ENCODE results near the gene CEP63. TPM values are rescaled to one million over a fixed set of nuclear protein-coding genes. Genes with fewer than 3 reads are reported as not detected.
A peak's percentile ranks its signal among the peaks of the same experiment; 100 is the strongest.

CEP63 gene
- total RNA-seq, 1 experiment from 2014 or later = 19.1 TPM

GRCh38 chr3:134441821-134442220 is 44.0 kb upstream of the CEP63 start:
- Histone ChIP-seq H3K27ac (ENCODE audit: low read depth, low read length) (no peak overlapping the region), H3K9me3 (ENCODE audit: control insufficient read depth in 1 of 2, insufficient read depth in 1 of 2, low read depth in 1 of 2, low read length in 2 of 2) (no peaks in the 10 kb centered on the region), H4K20me1 (ENCODE audit: insufficient read depth) (no peaks in the 10 kb centered on the region), H3K27me3 (ENCODE audit: insufficient read depth, low read length) (no peaks in the 10 kb centered on the region), H3K79me2 (ENCODE audit: insufficient read depth, low read length) (no peaks in the 10 kb centered on the region), H3K9me2 (ENCODE audit: insufficient read depth) (no peaks in the 10 kb centered on the region), H2AFZ (ENCODE audit: low read depth, low read length, poor library complexity, severe bottlenecking) (peak overlapping the region; percentile 9), H3K4me1 (ENCODE audit: control insufficient read depth in 1 of 2, insufficient read depth in 2 of 2, low read length in 2 of 2) (no peaks in the 10 kb centered on the region), H3K4me2 (ENCODE audit: low read length) (no peak overlapping the region), H3K36me3 (ENCODE audit: control insufficient read depth in 1 of 2, insufficient read depth in 2 of 2, low read length in 2 of 2) (no peaks in the 10 kb centered on the region), H3K4me3 (replicated peaks in 1 of 2; ENCODE audit: low read depth in 1 of 2, low read length in 2 of 2) (no peak overlapping the region), H3K9ac (ENCODE audit: low read length) (no peak overlapping the region)
- no peak for ATAC-seq
- TF ChIP-seq EZH2phosphoT487 (IDR thresholded peaks at IDR 0.05; ENCODE audit: borderline replicate concordance) (no peak), RAD21 (IDR thresholded peaks at IDR 0.05; ENCODE audit: low read depth) (no peak), TCF7L2 (IDR thresholded peaks at IDR 0.05; ENCODE audit: borderline replicate concordance, extremely low read depth, insufficient read depth, insufficient read length) (no peak), CBX3 (IDR thresholded peaks at IDR 0.05; ENCODE audit: low read depth) (no peak), YY1 (IDR thresholded peaks at IDR 0.05; ENCODE audit: extremely low read depth, insufficient replicate concordance, low read depth, low read length) (no peak), POLR2AphosphoS5 (IDR thresholded peaks at IDR 0.05; ENCODE audit: low read depth, low read length) (no peak), ZNF274 (IDR thresholded peaks at IDR 0.05; ENCODE audit: low read depth, low read length) (no peak), JUND (IDR thresholded peaks at IDR 0.05) (no peak), SRF (IDR thresholded peaks at IDR 0.05; ENCODE audit: low read depth) (no peak), ZFX (IDR thresholded peaks at IDR 0.05) (no peak), EZH2 (IDR thresholded peaks at IDR 0.05) (no peak), CTCF (IDR thresholded peaks at IDR 0.05 in 2 of 3, conservative IDR thresholded peaks at IDR 0.05 in 1 of 3; ENCODE audit: borderline replicate concordance in 1 of 3, insufficient read depth in 1 of 3, low read depth in 2 of 3, low read length in 2 of 3) (no peak), POLR2A (IDR thresholded peaks at IDR 0.05; ENCODE audit: borderline replicate concordance, extremely low read depth, insufficient read depth, insufficient read length) (no peak)
- TF ChIP-seq, protein P1, sequence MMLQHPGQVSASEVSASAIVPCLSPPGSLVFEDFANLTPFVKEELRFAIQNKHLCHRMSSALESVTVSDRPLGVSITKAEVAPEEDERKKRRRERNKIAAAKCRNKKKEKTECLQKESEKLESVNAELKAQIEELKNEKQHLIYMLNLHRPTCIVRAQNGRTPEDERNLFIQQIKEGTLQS (IDR thresholded peaks at IDR 0.05) = no peak
- TF ChIP-seq, protein P2, sequence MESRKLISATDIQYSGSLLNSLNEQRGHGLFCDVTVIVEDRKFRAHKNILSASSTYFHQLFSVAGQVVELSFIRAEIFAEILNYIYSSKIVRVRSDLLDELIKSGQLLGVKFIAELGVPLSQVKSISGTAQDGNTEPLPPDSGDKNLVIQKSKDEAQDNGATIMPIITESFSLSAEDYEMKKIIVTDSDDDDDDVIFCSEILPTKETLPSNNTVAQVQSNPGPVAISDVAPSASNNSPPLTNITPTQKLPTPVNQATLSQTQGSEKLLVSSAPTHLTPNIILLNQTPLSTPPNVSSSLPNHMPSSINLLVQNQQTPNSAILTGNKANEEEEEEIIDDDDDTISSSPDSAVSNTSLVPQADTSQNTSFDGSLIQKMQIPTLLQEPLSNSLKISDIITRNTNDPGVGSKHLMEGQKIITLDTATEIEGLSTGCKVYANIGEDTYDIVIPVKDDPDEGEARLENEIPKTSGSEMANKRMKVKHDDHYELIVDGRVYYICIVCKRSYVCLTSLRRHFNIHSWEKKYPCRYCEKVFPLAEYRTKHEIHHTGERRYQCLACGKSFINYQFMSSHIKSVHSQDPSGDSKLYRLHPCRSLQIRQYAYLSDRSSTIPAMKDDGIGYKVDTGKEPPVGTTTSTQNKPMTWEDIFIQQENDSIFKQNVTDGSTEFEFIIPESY (IDR thresholded peaks at IDR 0.05; ENCODE audit: extremely low read depth, insufficient replicate concordance, low read length) = no peak
- intact Hi-C loops (cut with micrococcal nuclease) = no loop called here
- ChIA-PET RAD21 (ENCODE audit: low non-redundant PET in 1 of 2, low total read pairs in 2 of 2, uncharacterized antibody in 2 of 2, unreplicated experiment in 2 of 2) (no interaction called here), POLR2A (no interaction called here), CTCF (no interaction called here)
- no peak for DNase-seq (ENCODE audit: low read depth, low spot score)
- no TSS peak for BruUV-seq (replicated peaks)

All from HCT116 (cell line).